HepG2 (cell line): ENCODE results near the gene NEDD4L. TPM values are rescaled to one million over a fixed set of nuclear protein-coding genes. Genes with fewer than 3 reads are reported as not detected.

Experiments
- ELF1 ChIP-seq: sonication (generic); formaldehyde crosslinking; IDR thresholded peaks from 2 replicates; pipeline ENCODE4 v1.4.0; 2020; ENCODE audit warnings: missing genetic modification reagents
- GABPB1 ChIP-seq: IDR thresholded peaks from 2 replicates; pipeline ENCODE4 v1.6.1; 2016; ENCODE audit warnings: mild to moderate bottlenecking, missing genetic modification reagents, moderate library complexity, missing compliant biosample characterization
- HNRNPUL1 ChIP-seq: fragments of 200-400 bp; formaldehyde crosslinking; IDR thresholded peaks from 2 replicates; pipeline ENCODE4 v1.6.1; 2017; ENCODE audit warnings: low read depth, mild to moderate bottlenecking, low read length, moderate library complexity
- IRF2 ChIP-seq: IDR thresholded peaks from 2 replicates; pipeline ENCODE4 v1.6.1; 2018; ENCODE audit warnings: missing genetic modification reagents, missing compliant biosample characterization
- PAF1 ChIP-seq: IDR thresholded peaks from 2 replicates; pipeline ENCODE4 v1.6.1; 2016; ENCODE audit warnings: missing genetic modification reagents, missing compliant biosample characterization
- PAXIP1 ChIP-seq: sonication (generic); formaldehyde crosslinking; conservative IDR thresholded peaks from 2 replicates; pipeline ENCODE4 v1.4.0; 2020; ENCODE audit warnings: mild to moderate bottlenecking, missing genetic modification reagents, moderate library complexity
- RBFOX2 ChIP-seq: fragments of 200-400 bp; formaldehyde crosslinking; IDR thresholded peaks from 2 replicates; pipeline ENCODE4 v1.6.1; 2017; ENCODE audit warnings: low read depth, mild to moderate bottlenecking, low read length
- SNAPC2 ChIP-seq: sonication (generic); formaldehyde crosslinking; IDR thresholded peaks from 2 replicates; pipeline ENCODE4 v1.8.1; 2022; ENCODE audit warnings: mild to moderate bottlenecking, missing genetic modification reagents
- ZBTB7A ChIP-seq: sonication (generic); formaldehyde crosslinking; IDR thresholded peaks from 2 replicates; pipeline ENCODE4 v1.8.0; 2022; ENCODE audit warnings: mild to moderate bottlenecking, missing genetic modification reagents
- ZNF232 ChIP-seq: sonication (generic); formaldehyde crosslinking; IDR thresholded peaks from 2 replicates; pipeline ENCODE4 v1.4.0; 2020; ENCODE audit warnings: missing genetic modification reagents, borderline replicate concordance
- ZNF296 ChIP-seq: sonication (generic); formaldehyde crosslinking; conservative IDR thresholded peaks from 2 replicates; pipeline ENCODE4 v1.5.0; 2020; ENCODE audit warnings: mild to moderate bottlenecking, missing genetic modification reagents
- polyA plus RNA-seq, 8 experiments: library from polyadenylated mRNA; depleted of rRNA in 3 of 8; stranded (reverse) in 7 of 8; unstranded in 1 of 8; fragments of >200 nt; fragmentation: Illumina TruSeq in 4 of 8; extraction: Trizol in 4 of 8; gene quantifications; 2 replicates each; pipeline versions ENCODE4 v1.2.1 to v1.2.3, GENCODE V29; 2011 to 2016; ENCODE audit warnings: low read depth in 4 of 8, missing spikeins in 1 of 8, mixed read lengths in 1 of 8; ENCODE audit not compliant: insufficient read depth in 1 of 8
- total RNA-seq, 5 experiments: library from RNA; depleted of rRNA; stranded (reverse); fragments of >200 nt; fragmentation: Illumina TruSeq; extraction: Trizol; gene quantifications; 2 replicates each; pipeline ENCODE4 v1.2.3, GENCODE V29; 2016; ENCODE audit warnings: low read depth in 1 of 5
- TF ChIP-seq, protein P1 (sequence below): sonication (generic); formaldehyde crosslinking; IDR thresholded peaks from 2 replicates; pipeline ENCODE4 v1.4.0; 2020; ENCODE audit warnings: missing genetic modification reagents
- TF ChIP-seq, protein P2 (sequence below): sonication (generic); formaldehyde crosslinking; IDR thresholded peaks from 2 replicates; pipeline ENCODE4 v1.4.0; 2020; ENCODE audit warnings: missing genetic modification reagents, borderline replicate concordance
- TF ChIP-seq, protein P3 (sequence below): sonication (generic); formaldehyde crosslinking; IDR thresholded peaks from 2 replicates; pipeline ENCODE4 v1.8.1; 2022; ENCODE audit warnings: low read depth, mild to moderate bottlenecking, missing genetic modification reagents

The NEDD4L gene
- total and polyA plus RNA-seq, 2 of the 13 experiments (the other 11 are each of a cell fraction or from before 2014, with no cell fraction given), result 168 to 390 TPM

- TF ChIP-seq ZNF296 (CRISPR knock-in tag) (no peak), ELF1 (CRISPR knock-in tag) (no peak), IRF2 (CRISPR knock-in tag) (no peak), PAXIP1 (CRISPR knock-in tag) (no peak), GABPB1 (CRISPR knock-in tag) (no peak), PAF1 (peak; percentile 58; the same call in 1 of the 2 replicates), ZBTB7A (CRISPR knock-in tag) (no peak), SNAPC2 (CRISPR knock-in tag) (no peak), RBFOX2 (peak; percentile 72), ZNF232 (CRISPR knock-in tag) (no peak), HNRNPUL1 (no peak)
- TF ChIP-seq, protein P1, sequence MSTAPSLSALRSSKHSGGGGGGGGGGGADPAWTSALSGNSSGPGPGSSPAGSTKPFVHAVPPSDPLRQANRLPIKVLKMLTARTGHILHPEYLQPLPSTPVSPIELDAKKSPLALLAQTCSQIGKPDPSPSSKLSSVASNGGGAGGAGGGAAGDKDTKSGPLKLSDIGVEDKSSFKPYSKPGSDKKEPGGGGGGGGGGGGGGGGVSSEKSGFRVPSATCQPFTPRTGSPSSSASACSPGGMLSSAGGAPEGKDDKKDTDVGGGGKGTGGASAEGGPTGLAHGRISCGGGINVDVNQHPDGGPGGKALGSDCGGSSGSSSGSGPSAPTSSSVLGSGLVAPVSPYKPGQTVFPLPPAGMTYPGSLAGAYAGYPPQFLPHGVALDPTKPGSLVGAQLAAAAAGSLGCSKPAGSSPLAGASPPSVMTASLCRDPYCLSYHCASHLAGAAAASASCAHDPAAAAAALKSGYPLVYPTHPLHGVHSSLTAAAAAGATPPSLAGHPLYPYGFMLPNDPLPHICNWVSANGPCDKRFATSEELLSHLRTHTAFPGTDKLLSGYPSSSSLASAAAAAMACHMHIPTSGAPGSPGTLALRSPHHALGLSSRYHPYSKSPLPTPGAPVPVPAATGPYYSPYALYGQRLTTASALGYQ (CRISPR knock-in tag), result no peak
- TF ChIP-seq, protein P2, sequence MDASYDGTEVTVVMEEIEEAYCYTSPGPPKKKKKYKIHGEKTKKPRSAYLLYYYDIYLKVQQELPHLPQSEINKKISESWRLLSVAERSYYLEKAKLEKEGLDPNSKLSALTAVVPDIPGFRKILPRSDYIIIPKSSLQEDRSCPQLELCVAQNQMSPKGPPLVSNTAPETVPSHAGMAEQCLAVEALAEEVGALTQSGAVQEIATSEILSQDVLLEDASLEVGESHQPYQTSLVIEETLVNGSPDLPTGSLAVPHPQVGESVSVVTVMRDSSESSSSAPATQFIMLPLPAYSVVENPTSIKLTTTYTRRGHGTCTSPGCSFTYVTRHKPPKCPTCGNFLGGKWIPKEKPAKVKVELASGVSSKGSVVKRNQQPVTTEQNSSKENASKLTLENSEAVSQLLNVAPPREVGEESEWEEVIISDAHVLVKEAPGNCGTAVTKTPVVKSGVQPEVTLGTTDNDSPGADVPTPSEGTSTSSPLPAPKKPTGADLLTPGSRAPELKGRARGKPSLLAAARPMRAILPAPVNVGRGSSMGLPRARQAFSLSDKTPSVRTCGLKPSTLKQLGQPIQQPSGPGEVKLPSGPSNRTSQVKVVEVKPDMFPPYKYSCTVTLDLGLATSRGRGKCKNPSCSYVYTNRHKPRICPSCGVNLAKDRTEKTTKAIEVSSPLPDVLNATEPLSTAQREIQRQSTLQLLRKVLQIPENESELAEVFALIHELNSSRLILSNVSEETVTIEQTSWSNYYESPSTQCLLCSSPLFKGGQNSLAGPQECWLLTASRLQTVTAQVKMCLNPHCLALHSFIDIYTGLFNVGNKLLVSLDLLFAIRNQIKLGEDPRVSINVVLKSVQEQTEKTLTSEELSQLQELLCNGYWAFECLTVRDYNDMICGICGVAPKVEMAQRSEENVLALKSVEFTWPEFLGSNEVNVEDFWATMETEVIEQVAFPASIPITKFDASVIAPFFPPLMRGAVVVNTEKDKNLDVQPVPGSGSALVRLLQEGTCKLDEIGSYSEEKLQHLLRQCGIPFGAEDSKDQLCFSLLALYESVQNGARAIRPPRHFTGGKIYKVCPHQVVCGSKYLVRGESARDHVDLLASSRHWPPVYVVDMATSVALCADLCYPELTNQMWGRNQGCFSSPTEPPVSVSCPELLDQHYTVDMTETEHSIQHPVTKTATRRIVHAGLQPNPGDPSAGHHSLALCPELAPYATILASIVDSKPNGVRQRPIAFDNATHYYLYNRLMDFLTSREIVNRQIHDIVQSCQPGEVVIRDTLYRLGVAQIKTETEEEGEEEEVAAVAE (CRISPR knock-in tag), result 0 out of 2 replicates have a peak, but pooled peaks have one; percentile 37
- TF ChIP-seq, protein P3, sequence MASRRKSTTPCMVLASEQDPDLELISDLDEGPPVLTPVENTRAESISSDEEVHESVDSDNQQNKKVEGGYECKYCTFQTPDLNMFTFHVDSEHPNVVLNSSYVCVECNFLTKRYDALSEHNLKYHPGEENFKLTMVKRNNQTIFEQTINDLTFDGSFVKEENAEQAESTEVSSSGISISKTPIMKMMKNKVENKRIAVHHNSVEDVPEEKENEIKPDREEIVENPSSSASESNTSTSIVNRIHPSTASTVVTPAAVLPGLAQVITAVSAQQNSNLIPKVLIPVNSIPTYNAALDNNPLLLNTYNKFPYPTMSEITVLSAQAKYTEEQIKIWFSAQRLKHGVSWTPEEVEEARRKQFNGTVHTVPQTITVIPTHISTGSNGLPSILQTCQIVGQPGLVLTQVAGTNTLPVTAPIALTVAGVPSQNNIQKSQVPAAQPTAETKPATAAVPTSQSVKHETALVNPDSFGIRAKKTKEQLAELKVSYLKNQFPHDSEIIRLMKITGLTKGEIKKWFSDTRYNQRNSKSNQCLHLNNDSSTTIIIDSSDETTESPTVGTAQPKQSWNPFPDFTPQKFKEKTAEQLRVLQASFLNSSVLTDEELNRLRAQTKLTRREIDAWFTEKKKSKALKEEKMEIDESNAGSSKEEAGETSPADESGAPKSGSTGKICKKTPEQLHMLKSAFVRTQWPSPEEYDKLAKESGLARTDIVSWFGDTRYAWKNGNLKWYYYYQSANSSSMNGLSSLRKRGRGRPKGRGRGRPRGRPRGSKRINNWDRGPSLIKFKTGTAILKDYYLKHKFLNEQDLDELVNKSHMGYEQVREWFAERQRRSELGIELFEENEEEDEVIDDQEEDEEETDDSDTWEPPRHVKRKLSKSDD (CRISPR knock-in tag), result no peak
These were observed 2.9 kb downstream of the NEDD4L start (continued) for GRCh38 chr18:58046794-58047555.
